Activated naive CD4-positive, alpha-beta T cell treated with anti-CD3 and anti-CD28 coated beads, Interleukin-2, amount 10 ng/mL, durations not matched to agents 7 days and 5 days (primary cell): ENCODE results near the gene HSPE1.
"Not testable (repeated sequence)": the region's sequence is repeated elsewhere in the genome, so short reads cannot be mapped to it uniquely, and the experiment has no call there.

ENCODE experiments used
- CTCF ChIA-PET: fragments of 350-600 bp; sonication (Branson Sonifier 250); formaldehyde crosslinking; loops from one replicate; lab custom pipeline; 2021; ENCODE audit warnings: antibody characterized with exemption; lab: Charles Lee
- DNase-seq: peaks from one replicate; pipeline ENCODE4 v3.0.0-alpha.2; 2020
- H3K27ac Mint-ChIP-seq: one replicate; pipeline ENCODE4 v1.8.0; 2021; ENCODE audit warnings: mild to moderate bottlenecking, moderate library complexity, mixed read lengths
- H3K27me3 Mint-ChIP-seq: one replicate; pipeline ENCODE4 v1.8.0; 2021; ENCODE audit warnings: mild to moderate bottlenecking, mixed read lengths
- H3K36me3 Mint-ChIP-seq: one replicate; pipeline ENCODE4 v1.8.0; 2021; ENCODE audit warnings: mixed read lengths
- H3K4me1 Mint-ChIP-seq: one replicate; pipeline ENCODE4 v1.8.0; 2021; ENCODE audit warnings: mixed read lengths
- H3K4me3 Mint-ChIP-seq: one replicate; pipeline ENCODE4 v1.8.0; 2021; ENCODE audit warnings: mild to moderate bottlenecking, moderate library complexity, mixed read lengths
- H3K9me3 Mint-ChIP-seq: one replicate; pipeline ENCODE4 v1.8.0; 2021; ENCODE audit warnings: mixed read lengths

HSPE1 gene

DNA sequence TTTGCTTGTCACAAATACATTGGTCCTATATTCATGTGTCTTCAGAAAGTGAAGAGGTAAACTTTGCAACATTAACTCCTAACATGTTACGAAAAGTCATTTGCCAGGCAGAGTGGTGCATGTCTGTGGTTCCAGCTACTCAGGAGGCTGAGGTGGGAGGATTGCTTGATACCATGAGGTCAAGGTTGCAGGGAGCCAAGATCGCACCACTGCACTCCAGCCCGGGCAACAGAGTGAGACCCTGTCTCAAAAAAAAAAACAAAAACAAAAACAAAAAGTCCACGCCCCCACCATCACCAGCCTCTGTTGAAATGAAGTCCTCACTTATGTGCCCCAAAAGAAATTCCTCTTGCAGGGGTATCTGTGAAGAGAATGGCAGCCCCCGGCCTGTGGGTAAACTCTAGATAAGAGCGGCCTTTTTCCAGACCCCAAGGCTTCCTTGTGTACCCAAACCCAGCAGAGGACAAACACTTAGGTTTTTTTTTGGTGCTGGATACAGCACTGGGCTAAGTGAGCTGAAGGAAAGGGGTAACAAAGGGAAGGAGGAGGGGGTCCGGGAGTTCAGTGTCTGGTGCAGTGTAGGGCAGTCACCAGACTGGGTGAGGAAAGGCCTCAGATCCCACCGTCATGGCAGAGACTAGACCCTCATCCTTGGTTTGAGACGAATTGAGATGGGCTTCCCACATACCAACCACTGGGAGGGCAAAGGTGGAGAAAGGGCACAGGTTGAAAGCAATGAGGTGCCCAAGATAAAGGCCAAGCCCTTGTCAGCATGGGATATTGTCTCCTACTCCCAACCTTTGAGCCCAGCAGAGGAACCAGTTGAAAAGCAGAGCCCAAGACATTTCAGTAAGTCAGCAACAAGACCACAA is 19.8 kb upstream of the HSPE1 start:
- peaks cover 62% of the 10 kb centered on the region for H3K36me3 Mint-ChIP-seq

DNA sequence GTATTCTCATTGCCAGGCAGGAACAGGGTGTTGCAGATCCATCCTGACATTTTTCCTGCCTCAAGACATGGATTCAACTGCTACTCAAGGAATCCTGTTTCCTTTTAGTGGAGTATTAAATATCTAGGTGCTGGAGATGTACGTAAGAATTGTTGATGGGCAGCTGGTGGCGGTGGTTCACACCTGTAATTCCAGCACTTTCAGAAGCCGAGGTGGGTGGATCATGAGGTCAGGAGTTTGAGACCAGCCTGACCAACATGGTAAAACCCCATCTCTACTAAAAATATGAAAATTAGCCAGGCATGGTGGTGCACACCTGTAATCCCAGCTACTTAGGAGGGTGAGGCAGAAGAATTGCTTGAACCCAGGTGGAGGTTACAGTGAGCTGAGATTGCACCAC is 15.9 kb upstream of the HSPE1 start:
- DNase-seq, H3K4me1 Mint-ChIP-seq, CTCF ChIA-PET, H3K4me3 Mint-ChIP-seq, H3K9me3 Mint-ChIP-seq, H3K27ac Mint-ChIP-seq, H3K27me3 Mint-ChIP-seq: not testable (repeated sequence)
- peaks cover 73% of the 10 kb centered on the region for H3K36me3 Mint-ChIP-seq

More for the DNA sequence above, 19.8 kb upstream of the HSPE1 start:
- Mint-ChIP-seq H3K9me3 (peaks cover 9% of the 10 kb centered on the region), H3K4me3 (no peak overlapping the region), H3K27me3 (no peaks in the 10 kb centered on the region), H3K4me1 (no peaks in the 10 kb centered on the region), H3K27ac (no peak overlapping the region)
- CTCF ChIA-PET, result interaction anchor here (1.2 kb wide), 1 partner anchor 12 kb away, joined by 5 read pairs; no protein-coding TSS in a partner anchor
- no peak for DNase-seq

DNA sequence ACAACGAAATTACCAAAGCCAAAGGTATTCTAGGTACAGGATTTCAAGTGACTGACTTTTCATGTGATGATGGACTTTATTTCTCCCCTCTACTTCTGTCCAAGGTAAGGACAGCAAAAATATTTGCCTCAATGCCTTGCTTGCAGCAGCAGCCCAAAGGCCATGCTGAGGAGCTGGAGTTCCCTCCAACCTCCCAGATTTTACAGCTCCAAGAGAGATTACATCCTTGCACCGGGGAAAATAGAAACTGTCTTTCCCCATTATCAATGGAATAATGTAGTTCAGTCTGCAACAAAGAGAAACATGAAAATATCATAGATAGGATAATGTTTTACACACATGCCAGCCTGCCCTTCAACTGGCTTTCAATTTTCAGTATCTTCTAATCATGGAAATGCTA is 14.0 kb upstream of the HSPE1 start:
- CTCF ChIA-PET, result no interaction called here
- Mint-ChIP-seq H3K4me3 (no peak overlapping the region), H3K36me3 (peaks cover 76% of the 10 kb centered on the region), H3K4me1 (no peaks in the 10 kb centered on the region), H3K27ac (no peak overlapping the region), H3K9me3 (peaks cover 9% of the 10 kb centered on the region), H3K27me3 (no peaks in the 10 kb centered on the region)
- no peak for DNase-seq

DNA sequence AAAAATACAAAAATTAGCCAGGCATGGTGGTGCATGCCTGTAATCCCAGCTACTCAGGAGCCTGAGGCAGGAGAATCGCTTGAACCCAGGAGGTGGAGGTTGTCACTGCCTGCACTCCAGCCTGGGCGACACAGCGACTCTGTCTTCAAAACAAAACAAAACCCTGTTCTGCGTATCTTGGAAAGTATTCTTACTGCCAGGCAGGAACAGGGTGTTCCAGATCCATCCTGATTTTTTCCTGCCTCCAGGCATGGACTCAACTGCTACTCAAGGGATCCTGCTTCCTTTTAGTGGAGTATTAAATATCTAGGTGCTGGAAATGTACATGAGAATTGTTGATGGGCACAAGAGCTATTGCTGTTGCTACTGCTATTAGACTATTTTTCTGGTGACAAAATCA is 12.8 kb upstream of the HSPE1 start:
- no peak for DNase-seq
- Mint-ChIP-seq H3K9me3 (peaks cover 9% of the 10 kb centered on the region), H3K27ac (no peak overlapping the region), H3K4me3 (no peak overlapping the region), H3K4me1 (no peaks in the 10 kb centered on the region), H3K27me3 (no peaks in the 10 kb centered on the region), H3K36me3 (peaks cover 78% of the 10 kb centered on the region)
- CTCF ChIA-PET, result no interaction called here

DNA sequence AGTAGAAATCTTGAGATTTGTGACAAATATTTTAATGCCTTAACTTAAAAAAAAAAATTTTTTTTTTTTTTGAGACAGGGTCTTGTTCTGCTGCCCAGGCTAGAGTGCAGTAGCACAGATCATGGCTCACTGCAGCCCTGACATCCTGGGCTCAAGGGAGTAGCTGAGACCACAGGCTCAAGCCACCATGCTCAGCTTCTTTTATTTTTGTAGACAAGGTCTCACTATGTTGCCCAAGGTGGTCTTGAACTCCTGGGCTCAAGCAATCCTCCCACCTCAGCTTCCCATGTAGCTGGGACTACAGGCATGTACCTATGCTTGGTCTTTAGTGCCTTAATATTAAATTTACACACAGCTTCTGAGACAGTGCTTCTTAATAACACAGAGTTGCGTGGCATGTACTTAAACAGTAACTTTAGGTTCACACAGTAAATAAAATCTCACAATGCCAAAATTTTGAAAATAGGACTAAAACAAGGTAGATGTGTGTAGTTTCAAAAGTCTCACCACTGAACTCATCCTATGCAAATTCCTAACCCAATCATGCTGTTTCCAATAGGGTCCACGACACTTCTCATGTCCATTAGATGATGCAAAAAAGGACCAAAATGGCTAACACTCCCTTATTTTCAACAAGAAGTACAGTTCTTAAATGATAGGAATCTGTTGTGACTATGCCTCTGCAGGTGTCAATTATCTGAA is 4.6 kb upstream of the HSPE1 start:
- no peak overlapping the region for H3K27ac Mint-ChIP-seq
- no peaks in the 10 kb centered on the region for H3K9me3 Mint-ChIP-seq
- H3K4me3 Mint-ChIP-seq, result peak overlapping the region; percentile 5
- H3K4me1 Mint-ChIP-seq, result peaks cover 49% of the 10 kb centered on the region
- peaks cover 65% of the 10 kb centered on the region for H3K36me3 Mint-ChIP-seq
- H3K27me3 Mint-ChIP-seq, result no peaks in the 10 kb centered on the region
- CTCF ChIA-PET, result interaction anchor here (0.6 kb wide), 1 partner anchor 14 kb away, joined by 3 read pairs; no protein-coding TSS in a partner anchor
- DNase-seq, result no peak

DNA sequence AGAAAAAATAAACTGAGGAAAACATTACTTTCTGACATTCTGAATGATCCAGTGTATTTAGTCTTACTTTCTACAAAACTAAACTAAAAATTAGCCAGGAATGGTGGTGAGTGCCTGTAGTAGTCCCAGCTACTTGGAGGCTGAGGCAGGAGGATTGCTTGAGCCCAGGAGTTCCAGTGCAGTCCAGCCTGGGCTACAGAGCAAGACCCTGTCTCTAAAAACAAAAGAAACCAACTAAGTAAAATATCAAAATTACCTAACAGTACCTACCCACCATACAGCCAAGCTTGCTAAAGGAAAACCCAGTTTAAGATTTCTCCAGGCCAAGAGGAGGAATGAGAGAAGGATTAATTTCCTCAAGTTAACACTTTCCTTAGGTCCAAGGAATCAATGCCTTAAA is 3.5 kb upstream of the HSPE1 start:
- Mint-ChIP-seq H3K27ac (peak overlapping the region; percentile 94), H3K4me1 (peaks cover 58% of the 10 kb centered on the region), H3K27me3 (no peaks in the 10 kb centered on the region), H3K4me3 (peak overlapping the region; percentile 4), H3K9me3 (no peaks in the 10 kb centered on the region), H3K36me3 (peaks cover 60% of the 10 kb centered on the region)
- CTCF ChIA-PET, result interaction anchor here (0.6 kb wide), 1 partner anchor 64 kb away, joined by 3 read pairs; no protein-coding TSS in a partner anchor
- DNase-seq, result no peak

DNA sequence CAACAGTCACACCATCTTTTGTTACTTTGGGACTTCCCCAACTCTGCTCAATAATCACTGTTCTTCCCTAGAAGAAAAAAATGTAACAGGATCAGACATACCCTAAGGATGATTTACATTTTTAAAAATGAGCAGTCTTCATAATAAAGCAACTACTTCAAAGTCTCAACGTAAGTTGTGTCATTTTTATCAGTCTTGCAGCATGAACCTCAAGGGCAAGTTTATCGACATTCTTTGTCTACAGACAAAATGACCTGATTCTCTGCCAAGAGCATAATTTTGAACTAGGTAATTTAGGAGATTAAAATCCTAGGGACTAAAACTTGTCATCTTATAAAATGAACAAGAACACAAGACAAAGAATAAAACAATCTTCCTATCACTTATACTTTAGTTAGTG is 2.9 kb upstream of the HSPE1 start:
- H3K4me3 Mint-ChIP-seq, result peak overlapping the region; percentile 94
- CTCF ChIA-PET, result no interaction called here
- DNase-seq, result no peak
- no peaks in the 10 kb centered on the region for H3K27me3 Mint-ChIP-seq
- no peaks in the 10 kb centered on the region for H3K9me3 Mint-ChIP-seq
- peaks cover 64% of the 10 kb centered on the region for H3K36me3 Mint-ChIP-seq
- peaks cover 64% of the 10 kb centered on the region for H3K4me1 Mint-ChIP-seq
- H3K27ac Mint-ChIP-seq, result peak overlapping the region; percentile 94

DNA sequence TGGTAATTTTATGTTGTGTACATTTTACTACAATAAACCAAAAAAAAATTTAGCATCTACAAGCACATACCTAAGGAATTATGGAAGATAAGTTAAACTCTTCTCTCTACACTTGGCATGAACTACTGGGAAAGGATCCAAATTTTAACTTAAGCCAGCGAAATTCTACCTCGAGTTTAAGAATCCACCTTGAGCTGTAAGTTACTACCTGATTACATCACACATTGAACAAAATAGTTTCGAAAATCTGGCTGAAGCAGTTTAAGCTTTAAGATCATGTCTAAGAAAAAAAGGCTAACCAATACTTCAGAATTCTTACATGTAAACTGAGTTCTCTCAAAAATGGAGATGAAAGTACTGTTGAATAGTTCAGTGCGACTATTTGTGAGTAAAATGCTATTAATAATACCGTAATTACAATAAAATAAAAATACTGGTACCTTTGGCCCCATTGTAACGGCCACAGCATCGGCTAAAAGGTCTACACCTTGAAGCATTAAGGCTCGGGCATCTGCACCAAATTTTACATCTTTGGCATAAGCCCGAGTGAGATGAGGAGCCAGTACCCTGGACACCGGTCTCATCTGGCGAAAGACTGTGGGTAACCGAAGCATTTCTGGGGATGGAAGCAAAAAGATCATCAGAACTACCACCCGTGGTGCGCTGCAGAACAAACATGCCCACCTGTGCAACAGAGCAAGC is 1.8 kb upstream of the HSPE1 start:
- Mint-ChIP-seq H3K36me3 (peaks cover 62% of the 10 kb centered on the region), H3K27me3 (no peaks in the 10 kb centered on the region), H3K9me3 (no peaks in the 10 kb centered on the region), H3K4me1 (peaks cover 67% of the 10 kb centered on the region), H3K27ac (peak overlapping the region; percentile 94), H3K4me3 (peak overlapping the region; percentile 94)
- CTCF ChIA-PET, result interaction anchor here (1.1 kb wide), 1 partner anchor 22 kb away, joined by 3 read pairs; no protein-coding TSS in a partner anchor
- DNase-seq, result no peak

DNA sequence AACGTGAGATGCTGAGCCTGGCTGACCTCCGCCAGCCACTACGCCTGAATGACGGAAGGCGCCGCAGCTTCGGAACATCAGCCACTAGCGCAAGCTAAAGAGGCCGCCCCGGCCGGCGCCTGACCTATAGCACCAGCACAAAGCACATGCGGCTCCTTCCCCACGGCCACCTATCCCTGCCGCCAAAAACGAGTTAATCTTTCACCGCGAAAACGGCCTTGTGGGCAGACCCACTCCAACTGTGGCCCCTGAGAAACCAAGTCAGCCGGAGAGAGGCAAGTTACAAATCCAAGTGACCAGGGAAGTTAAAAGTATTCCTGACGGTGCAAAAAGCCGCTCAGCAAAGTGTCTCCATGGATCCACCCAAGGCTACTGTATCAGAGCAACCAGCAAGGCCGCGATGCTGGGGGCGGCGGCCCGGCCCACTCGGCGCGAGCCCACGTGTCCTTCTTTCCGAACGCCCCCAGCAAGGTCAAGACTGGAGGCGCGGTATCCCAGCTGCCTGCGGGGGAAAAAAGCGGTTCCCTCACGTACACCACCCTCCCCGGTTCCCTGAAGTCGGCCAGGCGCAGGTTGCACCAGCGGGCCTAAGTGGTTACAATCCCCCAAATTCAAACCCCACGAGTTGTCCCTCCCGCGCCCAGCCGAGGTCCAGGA is 1.1 kb upstream of the HSPE1 start:
- Mint-ChIP-seq H3K4me3 (peak overlapping the region; percentile 94), H3K36me3 (peaks cover 65% of the 10 kb centered on the region), H3K27me3 (no peaks in the 10 kb centered on the region), H3K4me1 (peaks cover 64% of the 10 kb centered on the region), H3K9me3 (no peaks in the 10 kb centered on the region), H3K27ac (peak overlapping the region; percentile 94)
- CTCF ChIA-PET, result no interaction called here
- DNase-seq, result peak; percentile 67

DNA sequence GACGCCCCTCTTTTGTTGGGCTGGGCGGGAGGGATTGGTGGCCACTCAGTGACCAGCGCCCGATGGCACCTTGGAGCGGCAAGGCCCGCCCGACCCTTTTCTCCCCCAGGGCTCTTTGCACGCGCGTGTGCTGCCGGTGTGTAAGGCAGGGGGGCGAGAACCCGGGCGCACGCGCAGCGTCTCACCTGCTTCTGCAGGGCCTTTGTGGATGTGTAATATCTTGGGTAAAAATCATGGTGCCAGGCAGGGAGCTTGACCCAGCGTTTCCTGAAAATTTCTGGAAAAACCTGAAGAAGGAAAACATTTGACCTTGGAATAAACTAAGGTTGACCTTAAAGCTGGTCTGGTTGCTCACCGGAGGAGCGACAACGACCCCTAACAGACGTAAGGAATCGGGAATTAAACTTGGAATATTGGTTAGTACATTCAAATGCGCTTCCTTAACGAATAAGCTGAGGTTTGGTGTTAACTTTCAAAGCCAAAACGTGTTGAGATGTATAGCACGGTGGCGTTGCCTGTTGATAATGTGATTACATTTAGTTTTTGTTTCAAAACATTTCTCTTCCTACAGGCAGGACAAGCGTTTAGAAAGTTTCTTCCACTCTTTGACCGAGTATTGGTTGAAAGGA is 438 bp downstream of the HSPE1 start:
- Mint-ChIP-seq H3K27ac (peak overlapping the region; percentile 94), H3K27me3 (no peaks in the 10 kb centered on the region), H3K4me1 (peaks cover 51% of the 10 kb centered on the region), H3K9me3 (no peaks in the 10 kb centered on the region), H3K36me3 (peaks cover 62% of the 10 kb centered on the region), H3K4me3 (peak overlapping the region; percentile 94)
- CTCF ChIA-PET, result interaction anchor here (0.7 to 1.7 kb wide), 4 partner anchors 8 to 282 kb away, joined by 3 to 4 read pairs (median 3); no protein-coding TSS in a partner anchor
- DNase-seq, result no peak

DNA sequence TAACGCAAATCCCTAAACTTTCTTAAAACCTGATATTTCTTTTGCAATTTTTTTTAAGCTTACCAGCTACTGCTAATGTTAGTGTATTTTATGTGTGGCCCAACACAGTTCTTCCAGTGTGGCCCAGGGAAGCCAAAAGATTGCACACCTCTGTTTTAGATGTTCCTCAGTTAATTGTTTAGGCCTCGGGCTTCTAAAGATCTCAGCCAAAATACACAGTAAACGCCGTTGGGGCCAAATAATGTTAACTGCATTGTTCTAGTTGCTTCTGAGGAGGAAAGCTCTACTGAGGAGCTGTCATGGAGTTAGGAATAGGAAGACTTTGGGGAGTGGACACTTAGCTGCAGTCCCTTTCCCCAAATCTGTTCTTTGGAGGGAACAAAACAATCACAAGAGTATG is 2.0 kb downstream of the HSPE1 start:
- Mint-ChIP-seq H3K27me3 (no peaks in the 10 kb centered on the region), H3K4me3 (peak overlapping the region; percentile 94), H3K27ac (peak overlapping the region; percentile 94), H3K9me3 (no peaks in the 10 kb centered on the region), H3K4me1 (peaks cover 35% of the 10 kb centered on the region), H3K36me3 (peaks cover 48% of the 10 kb centered on the region)
- DNase-seq, result no peak
- CTCF ChIA-PET, result interaction anchor here (0.8 kb wide), 1 partner anchor 11 kb away, joined by 3 read pairs; no protein-coding TSS in a partner anchor

DNA sequence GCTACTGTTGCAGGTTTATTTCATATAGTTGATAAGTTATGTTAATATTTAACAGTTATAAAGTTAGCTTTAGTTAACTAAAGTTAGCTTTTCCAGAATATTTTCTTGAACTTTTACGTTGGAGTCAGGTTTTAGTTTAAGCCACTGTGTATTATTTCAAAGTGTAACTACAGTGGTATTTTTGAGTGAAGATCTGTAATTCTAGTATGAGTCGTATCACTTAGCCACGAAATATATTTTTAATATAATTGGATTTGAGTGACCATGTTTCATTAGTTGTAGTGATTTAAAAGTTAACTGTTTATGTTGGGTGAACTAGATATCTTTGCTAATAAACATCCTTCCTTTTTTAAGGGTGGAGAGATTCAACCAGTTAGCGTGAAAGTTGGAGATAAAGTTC is 2.5 kb downstream of the HSPE1 start:
- H3K27ac Mint-ChIP-seq, result no peak overlapping the region
- CTCF ChIA-PET, result interaction anchor here (0.8 kb wide), 1 partner anchor 11 kb away, joined by 3 read pairs; no protein-coding TSS in a partner anchor
- no peaks in the 10 kb centered on the region for H3K9me3 Mint-ChIP-seq
- DNase-seq, result no peak
- H3K4me3 Mint-ChIP-seq, result peak overlapping the region; percentile 94
- H3K4me1 Mint-ChIP-seq, result peaks cover 30% of the 10 kb centered on the region
- H3K27me3 Mint-ChIP-seq, result no peaks in the 10 kb centered on the region
- peaks cover 44% of the 10 kb centered on the region for H3K36me3 Mint-ChIP-seq

DNA sequence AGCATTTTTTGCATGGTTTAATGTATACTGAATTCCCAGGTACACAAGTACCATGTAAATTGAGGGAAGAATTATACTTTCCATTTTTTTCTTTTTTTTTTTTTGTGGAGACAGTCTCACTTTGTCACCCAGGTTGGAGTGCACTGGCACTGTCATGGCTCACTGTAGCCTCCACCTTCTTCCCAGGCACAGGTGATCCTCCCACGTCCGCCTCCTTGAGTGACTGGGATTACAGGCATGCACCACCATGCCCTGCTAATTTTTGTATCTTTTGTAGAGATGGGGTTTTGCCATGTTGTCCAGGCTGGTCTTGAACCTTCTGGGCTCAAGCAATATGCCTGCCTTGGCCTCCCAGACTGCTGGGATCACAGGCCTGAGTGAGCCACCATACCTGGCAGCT is 3.8 kb downstream of the HSPE1 start:
- Mint-ChIP-seq H3K9me3 (no peaks in the 10 kb centered on the region), H3K27ac (no peak overlapping the region), H3K4me1 (peaks cover 23% of the 10 kb centered on the region), H3K27me3 (no peaks in the 10 kb centered on the region), H3K36me3 (peaks cover 38% of the 10 kb centered on the region), H3K4me3 (no peak overlapping the region)
- CTCF ChIA-PET, result interaction anchor here (0.7 kb wide), 1 partner anchor 95 kb away, joined by 3 read pairs; no protein-coding TSS in a partner anchor
- DNase-seq, result no peak
